ENCODE measurements around the gene MIPEP.
"Not testable (repeated sequence)": the region's sequence is repeated elsewhere in the genome, so short reads cannot be mapped to it uniquely, and the experiment has no call there.

The MIPEP gene

DNA sequence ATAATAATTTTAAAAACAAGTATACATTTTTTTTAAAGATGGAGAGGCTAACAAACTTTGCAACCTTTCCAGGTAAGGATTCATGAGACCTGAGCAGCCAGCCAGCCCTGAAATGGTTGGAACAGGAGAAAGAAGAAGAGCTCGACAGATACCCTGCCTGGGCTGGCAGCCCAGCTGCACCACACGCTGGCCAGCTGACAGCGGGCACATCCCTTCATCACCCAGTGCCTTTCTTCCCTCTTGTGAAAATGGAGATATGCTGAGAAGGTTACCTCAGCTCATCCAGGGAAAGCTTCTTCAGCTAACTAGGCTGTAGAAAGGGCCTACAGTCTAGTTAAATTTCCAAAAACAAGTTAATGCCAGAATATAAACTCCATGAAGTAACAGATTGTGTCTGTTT lies 4.8 kb downstream of the MIPEP start:
- H3K27ac ChIP-seq (ENCODE audit: low read depth, low read length); H3K9ac ChIP-seq (ENCODE audit: low read length); H3K27me3 ChIP-seq (ENCODE audit: insufficient read depth, low read length); H3K79me2 ChIP-seq (ENCODE audit: control insufficient read depth, insufficient read depth, low read length, poor library complexity); H3K18ac ChIP-seq (ENCODE audit: low read length); H3K4me1 ChIP-seq (ENCODE audit: control insufficient read depth in 1 of 2, insufficient read depth in 2 of 2, low read length in 2 of 2); H4K12ac ChIP-seq (ENCODE audit: low read depth, low read length); H2AFZ ChIP-seq (ENCODE audit: insufficient read depth, low read length, poor library complexity); H3K23ac ChIP-seq (ENCODE audit: low read length); DNase-seq; H3K79me1 ChIP-seq (ENCODE audit: low read length); H3K4me3 ChIP-seq (ENCODE audit: low read depth, low read length); H3K36me3 ChIP-seq (ENCODE audit: control insufficient read depth in 1 of 2, insufficient read depth in 2 of 2, low read length in 2 of 2); H4K8ac ChIP-seq (ENCODE audit: low read depth, low read length); H2BK120ac ChIP-seq (ENCODE audit: insufficient read depth, low read length, poor library complexity); H2BK12ac ChIP-seq (ENCODE audit: low read length); H4K91ac ChIP-seq (ENCODE audit: low read depth, low read length); H3K9me3 ChIP-seq (ENCODE audit: insufficient read depth, low read depth, low read length); H2BK5ac ChIP-seq (ENCODE audit: low read depth, low read length, poor library complexity); H2AK5ac ChIP-seq (ENCODE audit: low read length); H3K4me2 ChIP-seq (ENCODE audit: low read length); H3K4ac ChIP-seq (ENCODE audit: low read depth, low read length); H3K14ac ChIP-seq (ENCODE audit: low read length): not testable (repeated sequence)
- WGBS (ENCODE audit: extremely low coverage, insufficient coverage, insufficient read length) = no CpG with 5 or more reads among the region's 3 CpGs

DNA sequence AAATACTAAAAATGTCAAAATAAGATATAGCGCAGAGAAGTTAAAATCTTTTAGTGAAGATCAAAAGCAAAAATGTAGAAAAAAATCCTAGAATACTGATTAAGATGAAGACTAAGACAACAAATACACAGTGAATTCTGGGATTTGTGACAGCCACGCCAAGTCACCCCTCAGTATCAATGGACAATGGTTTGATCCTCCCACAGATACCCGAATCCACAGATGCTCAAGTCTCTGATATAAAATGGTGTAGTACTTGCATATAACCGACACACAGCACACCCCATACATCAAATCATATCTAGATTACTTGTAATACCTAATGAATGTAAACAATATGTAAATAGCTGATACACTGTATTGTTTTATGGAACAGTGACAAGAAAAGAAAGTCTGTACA lies 5.9 kb downstream of the MIPEP start:
- Histone ChIP-seq H3K18ac (ENCODE audit: low read length) (no peak overlapping the region), H2BK12ac (ENCODE audit: low read length) (no peak overlapping the region), H3K27me3 (ENCODE audit: insufficient read depth, low read length) (no peaks in the 10 kb centered on the region), H2AK5ac (ENCODE audit: low read length) (no peak overlapping the region), H4K8ac (ENCODE audit: low read depth, low read length) (no peak overlapping the region), H3K36me3 (ENCODE audit: control insufficient read depth in 1 of 2, insufficient read depth in 2 of 2, low read length in 2 of 2) (peaks cover 0 to 7% of the 10 kb centered on the region in 2 experiments), H3K4me2 (ENCODE audit: low read length) (no peak overlapping the region), H3K79me2 (ENCODE audit: control insufficient read depth, insufficient read depth, low read length, poor library complexity) (no peaks in the 10 kb centered on the region), H3K9ac (ENCODE audit: low read length) (no peak overlapping the region), H3K14ac (ENCODE audit: low read length) (no peak overlapping the region), H4K12ac (ENCODE audit: low read depth, low read length) (no peak overlapping the region), H3K4me3 (ENCODE audit: low read depth, low read length) (no peak overlapping the region), H2AFZ (ENCODE audit: insufficient read depth, low read length, poor library complexity) (no peak overlapping the region), H3K4me1 (ENCODE audit: control insufficient read depth in 1 of 2, insufficient read depth in 2 of 2, low read length in 2 of 2) (no peaks in the 10 kb centered on the region), H3K79me1 (ENCODE audit: low read length) (no peaks in the 10 kb centered on the region), H4K91ac (ENCODE audit: low read depth, low read length) (no peak overlapping the region), H3K27ac (ENCODE audit: low read depth, low read length) (no peak overlapping the region), H3K23ac (ENCODE audit: low read length) (no peak overlapping the region), H2BK120ac (ENCODE audit: insufficient read depth, low read length, poor library complexity) (no peak overlapping the region), H3K9me3 (ENCODE audit: insufficient read depth, low read depth, low read length) (no peaks in the 10 kb centered on the region), H3K4ac (ENCODE audit: low read depth, low read length) (no peak overlapping the region), H2BK5ac (ENCODE audit: low read depth, low read length, poor library complexity) (no peak overlapping the region)
- DNase-seq = no peak
- WGBS (ENCODE audit: extremely low coverage, insufficient coverage, insufficient read length) = no CpG with 5 or more reads among the region's 4 CpGs

DNA sequence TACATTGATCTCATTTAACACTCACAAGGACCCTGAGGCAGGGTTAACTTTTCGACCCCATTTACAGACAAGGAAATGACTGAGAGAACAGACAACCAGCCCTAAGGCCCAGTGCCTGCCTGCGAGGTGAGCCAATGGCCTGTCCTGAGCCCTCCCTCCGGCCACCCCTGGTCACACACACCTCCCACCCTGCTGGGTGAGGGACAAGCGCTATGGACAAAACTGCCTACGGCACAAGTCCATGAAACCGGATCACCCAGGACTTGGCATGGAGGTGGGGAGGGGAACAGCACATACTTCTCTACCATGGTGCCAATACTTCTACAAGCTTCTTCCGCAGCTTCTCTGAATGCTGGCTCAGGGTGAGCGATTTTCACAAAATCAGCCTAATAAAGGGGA lies 7.8 kb downstream of the MIPEP start:
- not testable (repeated sequence) for H3K23ac ChIP-seq (ENCODE audit: low read length); H3K27ac ChIP-seq (ENCODE audit: low read depth, low read length); H4K91ac ChIP-seq (ENCODE audit: low read depth, low read length); H3K27me3 ChIP-seq (ENCODE audit: insufficient read depth, low read length); H3K4me2 ChIP-seq (ENCODE audit: low read length); H3K14ac ChIP-seq (ENCODE audit: low read length); H2BK5ac ChIP-seq (ENCODE audit: low read depth, low read length, poor library complexity); H2AFZ ChIP-seq (ENCODE audit: insufficient read depth, low read length, poor library complexity); H2BK120ac ChIP-seq (ENCODE audit: insufficient read depth, low read length, poor library complexity); DNase-seq; H2AK5ac ChIP-seq (ENCODE audit: low read length); H3K79me2 ChIP-seq (ENCODE audit: control insufficient read depth, insufficient read depth, low read length, poor library complexity); H3K4me3 ChIP-seq (ENCODE audit: low read depth, low read length); H4K8ac ChIP-seq (ENCODE audit: low read depth, low read length); H3K4ac ChIP-seq (ENCODE audit: low read depth, low read length); H3K79me1 ChIP-seq (ENCODE audit: low read length); H3K4me1 ChIP-seq (ENCODE audit: control insufficient read depth in 1 of 2, insufficient read depth in 2 of 2, low read length in 2 of 2); H3K18ac ChIP-seq (ENCODE audit: low read length); H3K9me3 ChIP-seq (ENCODE audit: insufficient read depth, low read depth, low read length); H4K12ac ChIP-seq (ENCODE audit: low read depth, low read length); H3K36me3 ChIP-seq (ENCODE audit: control insufficient read depth in 1 of 2, insufficient read depth in 2 of 2, low read length in 2 of 2); H2BK12ac ChIP-seq (ENCODE audit: low read length); H3K9ac ChIP-seq (ENCODE audit: low read length)
- no CpG with 5 or more reads among the region's 8 CpGs for WGBS (ENCODE audit: extremely low coverage, insufficient coverage, insufficient read length)

GRCh38 chr13:23880493-23881401 lies 8.5 kb downstream of the MIPEP start:
- not testable (repeated sequence) for H4K12ac ChIP-seq (ENCODE audit: low read depth, low read length); H2BK5ac ChIP-seq (ENCODE audit: low read depth, low read length, poor library complexity); DNase-seq; H3K27ac ChIP-seq (ENCODE audit: low read depth, low read length); H3K4me2 ChIP-seq (ENCODE audit: low read length); H3K18ac ChIP-seq (ENCODE audit: low read length); H3K4me3 ChIP-seq (ENCODE audit: low read depth, low read length); H4K8ac ChIP-seq (ENCODE audit: low read depth, low read length); H3K4ac ChIP-seq (ENCODE audit: low read depth, low read length); H3K9me3 ChIP-seq (ENCODE audit: insufficient read depth, low read depth, low read length); H3K14ac ChIP-seq (ENCODE audit: low read length); H2BK12ac ChIP-seq (ENCODE audit: low read length); H3K23ac ChIP-seq (ENCODE audit: low read length); H3K9ac ChIP-seq (ENCODE audit: low read length); H2AK5ac ChIP-seq (ENCODE audit: low read length); H3K4me1 ChIP-seq (ENCODE audit: control insufficient read depth in 1 of 2, insufficient read depth in 2 of 2, low read length in 2 of 2); H2BK120ac ChIP-seq (ENCODE audit: insufficient read depth, low read length, poor library complexity); H3K27me3 ChIP-seq (ENCODE audit: insufficient read depth, low read length); H3K36me3 ChIP-seq (ENCODE audit: control insufficient read depth in 1 of 2, insufficient read depth in 2 of 2, low read length in 2 of 2); H3K79me1 ChIP-seq (ENCODE audit: low read length); H3K79me2 ChIP-seq (ENCODE audit: control insufficient read depth, insufficient read depth, low read length, poor library complexity); H4K91ac ChIP-seq (ENCODE audit: low read depth, low read length); H2AFZ ChIP-seq (ENCODE audit: insufficient read depth, low read length, poor library complexity)
- WGBS (ENCODE audit: extremely low coverage, insufficient coverage, insufficient read length) = no CpG with 5 or more reads among the region's 18 CpGs

Data from trophoblast cell (in vitro differentiated cells and primary cell).